DOHH2 (cell line): ENCODE results near the gene TLR7.

ENCODE experiments used
- H3F3A ChIP-seq: fragments of 200-600 bp; sonication (generic), shearing (Covaris generic); 2 replicates; pipeline ENCODE4 v1.6.0; 2016; ENCODE audit warnings: antibody characterized with exemption, mild to moderate bottlenecking; ENCODE audit not compliant: control insufficient read depth, insufficient read depth
- H3K27ac ChIP-seq: fragments of 200-600 bp; sonication (generic); 2 replicates; pipeline ENCODE4 v1.5.1; 2014; ENCODE audit warnings: low read depth, mild to moderate bottlenecking, low read length, moderate library complexity
- H3K27me3 ChIP-seq: fragments of 200-600 bp; sonication (generic); 2 replicates; pipeline ENCODE4 v1.6.1; 2014; ENCODE audit warnings: mild to moderate bottlenecking, low read length, mixed read lengths; ENCODE audit not compliant: control insufficient read depth
- H3K36me3 ChIP-seq: fragments of 200-600 bp; sonication (generic); 2 replicates; pipeline ENCODE4 v1.6.1; 2014; ENCODE audit warnings: mild to moderate bottlenecking, low read length, moderate library complexity, mixed read lengths; ENCODE audit not compliant: control insufficient read depth
- H3K4me1 ChIP-seq: fragments of 200-600 bp; sonication (generic); 2 replicates; pipeline ENCODE4 v1.6.1; 2014; ENCODE audit warnings: mild to moderate bottlenecking, low read length, mixed read lengths; ENCODE audit not compliant: control insufficient read depth
- H3K4me2 ChIP-seq: fragments of 200-600 bp; sonication (generic); 2 replicates; pipeline ENCODE4 v1.6.0; 2014; ENCODE audit warnings: mild to moderate bottlenecking, low read length, moderate library complexity
- H3K4me3 ChIP-seq: fragments of 200-600 bp; sonication (generic); 2 replicates; pipeline ENCODE4 v1.5.1; 2014; ENCODE audit warnings: mild to moderate bottlenecking, low read length, mixed read lengths
- H3K79me2 ChIP-seq: fragments of 200-600 bp; sonication (generic); 2 replicates; pipeline ENCODE4 v1.6.1; 2014; ENCODE audit warnings: mild to moderate bottlenecking, low read length, mixed read lengths; ENCODE audit not compliant: control insufficient read depth
- H3K9me2 ChIP-seq: fragments of 200-600 bp; sonication (generic); replicated peaks from 2 replicates; pipeline ENCODE4 v1.6.1; 2014; ENCODE audit warnings: mild to moderate bottlenecking, low read length, mixed read lengths; ENCODE audit not compliant: control insufficient read depth
- H3K9me3 ChIP-seq: fragments of 200-600 bp; sonication (generic); 2 replicates; pipeline ENCODE4 v1.6.1; 2014; ENCODE audit warnings: antibody characterized with exemption, low read length, mixed read lengths; ENCODE audit not compliant: control insufficient read depth, insufficient read depth
- H4K20me1 ChIP-seq: fragments of 200-600 bp; sonication (generic); 2 replicates; pipeline ENCODE4 v1.6.0; 2014; ENCODE audit warnings: low read depth, mild to moderate bottlenecking, antibody characterized with exemption, low read length, moderate library complexity; ENCODE audit not compliant: control insufficient read depth, insufficient read depth
- EZH2phosphoT487 ChIP-seq: fragments of 200-600 bp; sonication (generic); IDR thresholded peaks from 2 replicates; pipeline ENCODE4 v1.6.1; 2017; ENCODE audit warnings: borderline replicate concordance, mild to moderate bottlenecking, antibody characterized with exemption, low read length, moderate library complexity, mixed read lengths
- TF ChIP-seq, protein P1 (sequence below): fragments of 200-600 bp; sonication (generic); IDR thresholded peaks from one replicate; pipeline ENCODE4 v1.5.1; 2014; ENCODE audit warnings: antibody characterized with exemption, mild to moderate bottlenecking, low read depth, low read length; ENCODE audit not compliant: poor library complexity, severe bottlenecking

Gene TLR7

DNA sequence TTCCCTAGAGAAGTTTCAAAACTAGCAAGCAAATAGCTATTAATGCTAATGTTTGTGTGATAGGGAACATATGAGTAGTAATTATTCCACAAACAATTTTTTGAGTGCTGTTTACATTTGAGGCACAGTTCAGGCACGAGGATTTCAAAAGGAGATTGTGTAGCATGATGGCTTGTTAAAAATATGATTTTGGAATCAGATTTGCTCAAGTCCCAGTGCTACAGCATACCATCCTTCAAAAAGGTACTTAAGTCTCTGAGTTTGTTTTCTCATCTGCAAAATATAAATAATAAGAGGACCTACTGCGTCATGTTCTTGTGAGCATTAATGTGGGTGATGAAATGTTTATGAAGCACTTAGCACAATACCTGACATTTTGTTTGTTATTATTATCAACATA lies 50.9 kb downstream of the TLR7 start:
- H3K4me2 ChIP-seq, result no peak overlapping the region

GRCh38 chrX:12919051-12919450 lies 52.2 kb downstream of the TLR7 start:
- H3K27me3 ChIP-seq, result no peaks in the 10 kb centered on the region
- H3K27ac ChIP-seq, result no peak overlapping the region
- no peaks in the 10 kb centered on the region for H4K20me1 ChIP-seq
- no peaks in the 10 kb centered on the region for H3F3A ChIP-seq
- H3K36me3 ChIP-seq, result no peaks in the 10 kb centered on the region
- no peak overlapping the region for H3K4me3 ChIP-seq
- no peaks in the 10 kb centered on the region for H3K79me2 ChIP-seq
- H3K9me3 ChIP-seq, result no peaks in the 10 kb centered on the region
- H3K4me1 ChIP-seq, result no peaks in the 10 kb centered on the region
- H3K4me2 ChIP-seq, result no peak overlapping the region
- no peak for TF ChIP-seq EZH2phosphoT487
- TF ChIP-seq, protein P1, sequence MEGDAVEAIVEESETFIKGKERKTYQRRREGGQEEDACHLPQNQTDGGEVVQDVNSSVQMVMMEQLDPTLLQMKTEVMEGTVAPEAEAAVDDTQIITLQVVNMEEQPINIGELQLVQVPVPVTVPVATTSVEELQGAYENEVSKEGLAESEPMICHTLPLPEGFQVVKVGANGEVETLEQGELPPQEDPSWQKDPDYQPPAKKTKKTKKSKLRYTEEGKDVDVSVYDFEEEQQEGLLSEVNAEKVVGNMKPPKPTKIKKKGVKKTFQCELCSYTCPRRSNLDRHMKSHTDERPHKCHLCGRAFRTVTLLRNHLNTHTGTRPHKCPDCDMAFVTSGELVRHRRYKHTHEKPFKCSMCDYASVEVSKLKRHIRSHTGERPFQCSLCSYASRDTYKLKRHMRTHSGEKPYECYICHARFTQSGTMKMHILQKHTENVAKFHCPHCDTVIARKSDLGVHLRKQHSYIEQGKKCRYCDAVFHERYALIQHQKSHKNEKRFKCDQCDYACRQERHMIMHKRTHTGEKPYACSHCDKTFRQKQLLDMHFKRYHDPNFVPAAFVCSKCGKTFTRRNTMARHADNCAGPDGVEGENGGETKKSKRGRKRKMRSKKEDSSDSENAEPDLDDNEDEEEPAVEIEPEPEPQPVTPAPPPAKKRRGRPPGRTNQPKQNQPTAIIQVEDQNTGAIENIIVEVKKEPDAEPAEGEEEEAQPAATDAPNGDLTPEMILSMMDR, result no peak
- no peaks in the 10 kb centered on the region for H3K9me2 ChIP-seq

More for the DNA sequence above, 50.9 kb downstream of the TLR7 start:
- H3K36me3 ChIP-seq, result no peaks in the 10 kb centered on the region
- no peaks in the 10 kb centered on the region for H3K4me1 ChIP-seq
- TF ChIP-seq, protein P1, result no peak
- no peak for TF ChIP-seq EZH2phosphoT487
- no peaks in the 10 kb centered on the region for H3K79me2 ChIP-seq
- H3K9me3 ChIP-seq, result no peaks in the 10 kb centered on the region
- no peak overlapping the region for H3K4me3 ChIP-seq
- no peaks in the 10 kb centered on the region for H3F3A ChIP-seq
- no peaks in the 10 kb centered on the region for H4K20me1 ChIP-seq
- H3K9me2 ChIP-seq, result no peaks in the 10 kb centered on the region
- no peak overlapping the region for H3K27ac ChIP-seq
- H3K27me3 ChIP-seq, result no peaks in the 10 kb centered on the region

DNA sequence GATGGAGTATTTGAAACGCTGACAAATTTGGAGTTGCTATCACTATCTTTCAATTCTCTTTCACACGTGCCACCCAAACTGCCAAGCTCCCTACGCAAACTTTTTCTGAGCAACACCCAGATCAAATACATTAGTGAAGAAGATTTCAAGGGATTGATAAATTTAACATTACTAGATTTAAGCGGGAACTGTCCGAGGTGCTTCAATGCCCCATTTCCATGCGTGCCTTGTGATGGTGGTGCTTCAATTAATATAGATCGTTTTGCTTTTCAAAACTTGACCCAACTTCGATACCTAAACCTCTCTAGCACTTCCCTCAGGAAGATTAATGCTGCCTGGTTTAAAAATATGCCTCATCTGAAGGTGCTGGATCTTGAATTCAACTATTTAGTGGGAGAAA lies 52.7 kb downstream of the TLR7 start:
- no peaks in the 10 kb centered on the region for H3K9me2 ChIP-seq
- no peak overlapping the region for H3K4me3 ChIP-seq
- no peak for TF ChIP-seq EZH2phosphoT487
- TF ChIP-seq, protein P1, result no peak
- no peaks in the 10 kb centered on the region for H3K27me3 ChIP-seq
- H3K27ac ChIP-seq, result no peak overlapping the region
- no peaks in the 10 kb centered on the region for H4K20me1 ChIP-seq
- H3K4me2 ChIP-seq, result no peak overlapping the region
- H3K36me3 ChIP-seq, result no peaks in the 10 kb centered on the region
- H3F3A ChIP-seq, result no peaks in the 10 kb centered on the region
- no peaks in the 10 kb centered on the region for H3K79me2 ChIP-seq
- H3K9me3 ChIP-seq, result no peaks in the 10 kb centered on the region
- H3K4me1 ChIP-seq, result no peaks in the 10 kb centered on the region

DNA sequence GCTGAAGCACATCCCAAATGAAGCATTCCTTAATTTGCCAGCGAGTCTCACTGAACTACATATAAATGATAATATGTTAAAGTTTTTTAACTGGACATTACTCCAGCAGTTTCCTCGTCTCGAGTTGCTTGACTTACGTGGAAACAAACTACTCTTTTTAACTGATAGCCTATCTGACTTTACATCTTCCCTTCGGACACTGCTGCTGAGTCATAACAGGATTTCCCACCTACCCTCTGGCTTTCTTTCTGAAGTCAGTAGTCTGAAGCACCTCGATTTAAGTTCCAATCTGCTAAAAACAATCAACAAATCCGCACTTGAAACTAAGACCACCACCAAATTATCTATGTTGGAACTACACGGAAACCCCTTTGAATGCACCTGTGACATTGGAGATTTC lies 54.1 kb downstream of the TLR7 start:
- no peaks in the 10 kb centered on the region for H3K27me3 ChIP-seq
- no peaks in the 10 kb centered on the region for H3K79me2 ChIP-seq
- no peaks in the 10 kb centered on the region for H4K20me1 ChIP-seq
- no peak overlapping the region for H3K4me2 ChIP-seq
- no peak overlapping the region for H3K27ac ChIP-seq
- H3K9me3 ChIP-seq, result no peaks in the 10 kb centered on the region
- H3K4me3 ChIP-seq, result no peak overlapping the region
- TF ChIP-seq, protein P1, result no peak
- no peak for TF ChIP-seq EZH2phosphoT487
- no peaks in the 10 kb centered on the region for H3F3A ChIP-seq
- H3K9me2 ChIP-seq, result no peaks in the 10 kb centered on the region
- no peaks in the 10 kb centered on the region for H3K36me3 ChIP-seq
- no peaks in the 10 kb centered on the region for H3K4me1 ChIP-seq
